ENCODE data around the gene SLC35B3. TPM values are rescaled to one million over a fixed set of nuclear protein-coding genes. Genes with fewer than 3 reads are reported as not detected.
A peak's percentile ranks its signal among the peaks of the same experiment; 100 is the strongest.

SLC35B3 gene
- 1 to 10 TPM; 5.6 to 6.0 TPM for total RNA-seq

DNA sequence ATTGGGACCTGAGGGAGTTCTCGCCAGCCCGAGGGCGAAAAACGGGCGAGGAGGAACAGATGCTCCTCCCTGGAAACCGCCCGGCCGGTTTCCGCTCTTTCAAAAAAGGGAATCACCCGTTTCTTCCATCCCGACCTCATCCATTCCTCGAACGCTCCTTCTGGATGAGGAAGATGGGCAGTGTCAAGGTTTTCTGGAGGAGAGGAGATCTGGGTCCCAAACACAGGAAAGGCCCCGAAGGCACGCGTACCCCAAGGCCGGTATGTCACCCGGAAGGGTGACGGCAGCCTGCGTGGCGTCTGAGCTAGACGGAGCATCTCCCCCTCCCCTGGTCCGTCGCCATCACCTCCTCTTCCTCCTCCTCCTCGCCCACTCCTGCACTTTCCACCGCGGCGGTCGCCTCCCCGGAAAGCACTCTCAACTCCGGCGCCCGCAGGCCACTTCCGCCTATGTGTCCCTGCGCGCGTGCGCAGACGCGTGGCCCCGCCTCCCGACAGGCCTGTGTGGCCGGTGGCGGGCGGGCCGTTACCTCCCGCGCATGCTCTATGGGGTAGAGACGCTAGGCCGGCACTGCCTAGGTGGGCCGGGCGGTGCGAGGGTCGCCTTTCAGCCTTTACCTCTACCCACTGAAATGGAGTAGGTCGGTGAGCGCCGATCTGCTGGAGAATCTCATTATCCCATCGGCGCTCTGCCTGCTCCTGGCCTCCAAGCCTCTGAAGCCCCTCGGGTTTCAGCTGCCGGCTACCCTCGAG is at the start of gene SLC35B3:
SLC35B3 (minus strand) TSS at position 453 of the 752 bp plus-strand sequence.
- Histone ChIP-seq H3K4me1 (peaks cover 0 to 24% of the 10 kb centered on the region in 2 donors), H3K4me3 (peak within 1 kb of the TSS; percentile 87 to 90), H3K27me3 (no peaks in the 10 kb centered on the region), H3K27ac (peak within 1 kb of the TSS; percentile 82 to 93), H3K9me3 (no peaks in the 10 kb centered on the region), H3K36me3 (no peaks in the 10 kb centered on the region)
- TF ChIP-seq, protein P1, sequence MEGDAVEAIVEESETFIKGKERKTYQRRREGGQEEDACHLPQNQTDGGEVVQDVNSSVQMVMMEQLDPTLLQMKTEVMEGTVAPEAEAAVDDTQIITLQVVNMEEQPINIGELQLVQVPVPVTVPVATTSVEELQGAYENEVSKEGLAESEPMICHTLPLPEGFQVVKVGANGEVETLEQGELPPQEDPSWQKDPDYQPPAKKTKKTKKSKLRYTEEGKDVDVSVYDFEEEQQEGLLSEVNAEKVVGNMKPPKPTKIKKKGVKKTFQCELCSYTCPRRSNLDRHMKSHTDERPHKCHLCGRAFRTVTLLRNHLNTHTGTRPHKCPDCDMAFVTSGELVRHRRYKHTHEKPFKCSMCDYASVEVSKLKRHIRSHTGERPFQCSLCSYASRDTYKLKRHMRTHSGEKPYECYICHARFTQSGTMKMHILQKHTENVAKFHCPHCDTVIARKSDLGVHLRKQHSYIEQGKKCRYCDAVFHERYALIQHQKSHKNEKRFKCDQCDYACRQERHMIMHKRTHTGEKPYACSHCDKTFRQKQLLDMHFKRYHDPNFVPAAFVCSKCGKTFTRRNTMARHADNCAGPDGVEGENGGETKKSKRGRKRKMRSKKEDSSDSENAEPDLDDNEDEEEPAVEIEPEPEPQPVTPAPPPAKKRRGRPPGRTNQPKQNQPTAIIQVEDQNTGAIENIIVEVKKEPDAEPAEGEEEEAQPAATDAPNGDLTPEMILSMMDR (IDR thresholded peaks at IDR 0.05), result no peak
- DNase-seq (ENCODE audit: low spot score), result peak; percentile 93

DNA sequence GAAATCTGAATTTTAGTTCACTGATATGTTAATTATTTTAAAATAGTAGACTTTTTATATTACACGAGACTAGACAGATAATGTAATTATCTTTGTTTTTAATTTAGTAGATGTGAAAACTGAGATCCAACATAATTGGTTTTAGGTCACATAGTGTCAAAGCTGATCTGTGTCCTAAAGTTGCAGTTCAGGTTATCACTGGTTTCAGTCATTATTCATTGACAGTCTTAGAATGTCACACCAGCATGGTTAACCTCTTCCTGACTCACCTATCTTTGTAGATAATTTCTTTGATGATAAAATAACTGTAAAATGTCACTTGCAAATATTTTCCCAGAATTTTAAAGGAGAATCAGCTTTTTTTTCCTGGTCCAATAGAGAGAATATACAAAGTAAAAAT is 48.3 kb upstream of the SLC35B3 start:
- Histone ChIP-seq H3K27me3 (no peaks in the 10 kb centered on the region), H3K4me3 (no peak overlapping the region), H3K9me3 (peaks cover 0 to 19% of the 10 kb centered on the region in 2 donors), H3K27ac (no peak overlapping the region), H3K4me1 (no peaks in the 10 kb centered on the region), H3K36me3 (no peaks in the 10 kb centered on the region)
- no peak for DNase-seq (ENCODE audit: low spot score)
- TF ChIP-seq, protein P1 (IDR thresholded peaks at IDR 0.05), result no peak

DNA sequence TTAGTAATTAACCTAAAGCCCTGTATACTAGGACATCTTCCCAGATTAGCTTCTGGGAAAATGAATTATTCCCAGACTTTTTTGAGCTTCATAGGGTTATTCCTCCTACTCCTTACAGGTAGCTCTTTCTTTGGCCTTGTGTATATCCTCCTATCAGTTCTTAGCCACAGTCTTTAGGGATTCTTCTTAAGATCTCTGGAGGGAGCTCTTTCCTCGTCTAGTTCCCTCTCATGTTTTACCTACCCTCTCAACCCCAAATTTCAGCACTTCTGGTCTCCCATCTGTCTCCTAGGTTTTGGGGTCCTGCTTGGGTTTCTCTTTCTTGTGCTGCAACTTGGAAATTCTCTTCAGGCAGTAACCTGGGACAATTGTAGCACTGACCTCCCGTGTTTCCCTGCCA is 46.4 kb upstream of the SLC35B3 start:
- H3K27me3 ChIP-seq, result no peaks in the 10 kb centered on the region
- TF ChIP-seq, protein P1 (IDR thresholded peaks at IDR 0.05), result no peak
- no peak overlapping the region for H3K4me3 ChIP-seq
- no peaks in the 10 kb centered on the region for H3K36me3 ChIP-seq
- no peaks in the 10 kb centered on the region for H3K4me1 ChIP-seq
- H3K27ac ChIP-seq, result no peak overlapping the region
- H3K9me3 ChIP-seq, result peaks cover 0 to 31% of the 10 kb centered on the region in 2 donors
- DNase-seq (ENCODE audit: low spot score), result no peak

DNA sequence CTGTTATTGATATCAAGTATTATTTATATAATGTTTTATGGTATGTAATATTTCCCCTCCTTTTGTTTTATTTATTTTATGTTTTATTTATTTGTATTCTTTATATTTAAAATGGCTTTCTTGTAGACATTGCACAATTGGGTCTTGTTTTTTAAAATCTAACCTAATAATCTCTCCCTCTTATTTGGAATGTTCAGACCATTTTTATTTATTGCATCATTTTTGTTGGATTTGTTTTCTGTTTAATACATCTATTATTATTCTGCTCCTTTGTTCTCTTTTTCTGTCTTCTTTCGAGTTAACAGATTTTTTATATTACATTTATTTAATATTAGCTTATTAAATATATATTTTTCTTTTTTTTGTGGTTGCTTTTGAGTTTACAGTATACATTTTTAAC is 43.1 kb upstream of the SLC35B3 start:
- TF ChIP-seq, protein P1 (IDR thresholded peaks at IDR 0.05), result no peak
- DNase-seq (ENCODE audit: low spot score), result no peak
- Histone ChIP-seq H3K9me3 (peaks cover 0 to 34% of the 10 kb centered on the region in 2 donors), H3K27ac (no peak overlapping the region), H3K27me3 (no peaks in the 10 kb centered on the region), H3K4me1 (no peaks in the 10 kb centered on the region), H3K4me3 (no peak overlapping the region), H3K36me3 (no peaks in the 10 kb centered on the region)

DNA sequence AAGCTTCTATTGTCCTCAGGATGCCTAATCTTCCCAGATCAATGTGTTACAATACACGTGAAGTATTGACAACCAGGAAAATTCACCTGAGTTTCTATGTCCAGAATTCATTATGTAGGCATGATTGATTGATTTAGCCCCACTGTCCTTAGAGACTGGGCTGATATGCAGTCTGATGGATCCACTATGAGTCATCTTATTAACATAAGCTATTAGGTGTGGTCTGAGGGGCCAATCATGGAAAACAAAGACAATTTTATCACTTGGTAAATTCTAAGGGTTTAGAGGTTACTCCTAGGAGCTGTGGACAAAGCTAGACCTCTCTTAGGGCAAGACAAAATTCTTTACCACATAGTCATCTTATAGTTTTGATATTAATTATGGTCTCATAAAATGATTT is 41.3 kb upstream of the SLC35B3 start:
- TF ChIP-seq, protein P1 (IDR thresholded peaks at IDR 0.05), result no peak
- Histone ChIP-seq H3K27ac (no peak overlapping the region), H3K4me3 (no peak overlapping the region), H3K27me3 (no peaks in the 10 kb centered on the region), H3K9me3 (peaks cover 0 to 34% of the 10 kb centered on the region in 2 donors), H3K36me3 (no peaks in the 10 kb centered on the region), H3K4me1 (no peaks in the 10 kb centered on the region)
- no peak for DNase-seq (ENCODE audit: low spot score)

Data from right atrium auricular region (tissue), 2 donors.